ENCODE results near the gene GPR3. TPM values are rescaled to one million over a fixed set of nuclear protein-coding genes. Genes with fewer than 3 reads are reported as not detected.

GPR3 gene
- total RNA-seq: 0.37 and 1.2 TPM in 2 replicates

DNA sequence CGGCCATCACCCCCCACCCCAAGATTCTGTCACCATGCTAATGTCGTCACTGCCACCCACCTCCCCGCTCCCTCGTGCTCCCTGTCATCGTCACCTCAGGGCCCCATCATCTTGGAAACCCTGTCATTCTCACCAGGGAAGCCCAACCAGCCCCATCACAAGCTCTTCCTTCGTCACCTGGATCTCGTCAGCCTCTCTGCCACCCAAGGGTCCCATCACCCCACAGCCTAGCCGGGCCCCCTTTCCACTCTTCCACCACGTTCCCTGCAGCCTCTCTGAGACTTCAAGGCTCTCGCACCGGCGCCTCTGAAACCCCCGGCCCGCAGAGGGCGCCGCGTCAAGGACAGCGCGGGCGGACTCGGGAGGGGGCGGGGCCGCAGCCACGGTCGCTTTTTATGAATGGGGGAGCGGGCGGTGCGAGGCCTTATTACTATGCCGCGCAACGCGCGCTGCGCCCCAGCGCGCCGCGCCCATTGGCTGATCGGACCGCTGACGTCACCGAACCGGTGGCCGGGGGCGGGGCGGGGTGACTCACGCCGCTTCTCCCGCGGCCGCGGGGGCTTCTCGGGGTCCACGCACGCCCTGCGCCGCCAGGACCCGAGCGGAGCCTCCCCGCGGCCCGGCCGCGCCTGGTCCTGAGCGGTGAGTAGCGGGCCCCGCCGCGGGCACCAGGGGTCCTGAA is at the start of gene GPR3:
Gene GPR3 (plus strand): TSS at position 527 of the 682 bp plus-strand sequence. CDS start 1,177 bp downstream, outside the sequence.

GRCh38 chr1:27366411-27367159 is 25.8 kb upstream of the GPR3 start, which contains the start of gene MAP3K6:
MAP3K6 (minus strand) TSS chr1:27366961; CDS start chr1:27366597, 364 bp downstream.

GRCh38 chr1:27374362-27375086 is 17.9 kb upstream of the GPR3 start, which contains the start of gene FCN3:
FCN3 (minus strand) TSS chr1:27374824; CDS start chr1:27374818, 6 bp downstream.

GRCh38 chr1:27383039-27383605 is 9.3 kb upstream of the GPR3 start, which contains the start of gene CD164L2:
CD164L2 (minus strand) TSS chr1:27383333; CDS start chr1:27383239, 94 bp downstream.

Other genes starting within 250 kb of the GPR3 start
- 8.4 and 14.5 TPM in 2 replicates for gene SLC9A1, start 237.5 kb upstream of the GPR3 start, total RNA-seq
- 19.8 and 29.0 TPM in 2 replicates for gene WDTC1, start 158.0 kb upstream of the GPR3 start, total RNA-seq
- gene TMEM222, start 70.5 kb upstream of the GPR3 start, total RNA-seq: 20.1 and 24.2 TPM in 2 replicates
- 0.11 and 0.37 TPM in 2 replicates for gene SYTL1, start 50.6 kb upstream of the GPR3 start, total RNA-seq
- gene MAP3K6, start 25.7 kb upstream of the GPR3 start, total RNA-seq: 13.2 and 16.1 TPM in 2 replicates
- gene FCN3, start 17.8 kb upstream of the GPR3 start, total RNA-seq: not detected in 2 replicates
- gene CD164L2, start 9.3 kb upstream of the GPR3 start, total RNA-seq: not detected in 2 replicates
- gene WASF2, start 97.5 kb downstream of the GPR3 start, total RNA-seq: 18.9 and 20.6 TPM in 2 replicates
- 7.2 and 7.7 TPM in 2 replicates for gene AHDC1, start 211.5 kb downstream of the GPR3 start, total RNA-seq
- gene FGR, start 242.6 kb downstream of the GPR3 start, total RNA-seq: not detected in 2 replicates

Data from uterine smooth muscle cell (primary cell).